ENCODE results near the gene CEACAM18.
"Not testable (repeated sequence)": the region's sequence is repeated elsewhere in the genome, so short reads cannot be mapped to it uniquely, and the experiment has no call there.

Gene CEACAM18

DNA sequence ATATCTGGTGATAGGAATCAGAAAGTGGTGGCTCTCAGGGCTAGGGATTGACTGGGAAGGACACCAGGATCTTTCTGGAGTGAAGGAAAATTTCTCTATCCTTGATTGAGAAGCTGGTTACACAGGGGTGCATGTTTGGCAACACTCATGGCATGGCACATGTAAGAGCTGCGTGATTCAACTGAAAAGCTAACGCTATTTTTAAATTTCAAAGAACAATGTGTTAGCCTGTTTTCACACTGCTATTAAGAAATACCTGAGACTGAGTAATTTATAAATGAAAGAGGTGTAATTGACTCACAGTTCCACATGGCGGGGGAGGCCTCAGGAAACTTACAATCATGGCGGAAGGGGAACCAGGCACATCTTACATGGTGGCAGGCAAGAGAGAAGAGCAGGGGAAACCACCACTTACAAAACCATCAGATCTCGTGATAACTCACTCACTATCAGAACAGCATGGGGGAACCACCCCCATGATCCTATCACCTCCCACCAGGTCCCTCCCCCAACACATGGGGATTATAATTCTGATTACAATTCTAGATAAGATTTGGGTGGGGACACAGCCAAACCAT, 27.5 kb upstream of the CEACAM18 start:
- Mint-ChIP-seq H3K27me3 (peaks cover 26 to 68% of the 10 kb centered on the region in 2 donors), H3K36me3 (ENCODE audit: insufficient read depth) (no peaks in the 10 kb centered on the region), H3K4me1 (ENCODE audit: low read depth in 2 of 2) (peaks cover 11 to 12% of the 10 kb centered on the region in 2 donors), H3K27ac (no peak overlapping the region), H3K9me3 (peaks cover 5 to 8% of the 10 kb centered on the region in 2 donors), H3K4me3 (no peak overlapping the region)
- ATAC-seq (replicated peaks) = no peak
- DNase-seq = no peak

DNA sequence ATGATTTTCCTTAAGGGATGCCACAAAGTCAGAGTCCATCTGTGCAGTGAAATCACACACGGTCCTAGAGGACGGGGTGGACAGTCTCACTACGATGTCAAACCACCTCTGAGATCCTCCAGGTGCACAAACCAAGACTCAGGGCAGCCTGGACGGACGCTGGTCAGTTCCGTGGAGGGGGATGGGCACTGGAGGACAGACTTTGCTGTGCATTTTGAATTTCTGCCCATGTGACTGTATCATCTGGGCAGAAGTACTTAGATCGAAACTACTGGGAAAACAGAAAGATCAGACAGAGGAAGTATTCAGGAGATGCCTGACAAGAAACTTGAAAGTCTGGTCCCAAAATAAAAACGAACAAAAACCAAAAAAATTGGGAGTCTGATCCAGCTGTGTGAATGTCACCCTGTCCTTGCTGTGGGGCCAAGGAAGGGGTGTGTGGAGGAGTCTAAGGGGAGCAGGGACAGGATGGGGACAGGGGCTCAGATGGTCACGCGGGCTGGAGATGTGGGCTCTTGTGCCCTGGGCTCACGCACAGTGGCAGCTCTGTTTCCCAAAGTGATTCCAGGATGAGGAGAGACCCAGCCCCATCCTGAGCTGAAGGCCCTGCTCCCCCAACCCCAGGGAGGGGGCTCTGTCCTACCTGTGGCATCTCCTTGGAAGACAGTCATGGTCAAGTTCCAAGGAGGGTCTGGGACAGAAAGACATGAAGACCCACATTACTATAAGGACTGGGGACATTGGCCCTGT, 21.6 kb upstream of the CEACAM18 start:
- Mint-ChIP-seq H3K4me3 (no peak overlapping the region), H3K27ac (peak overlapping the region in 1 of 2 donors; percentile 75), H3K4me1 (ENCODE audit: low read depth in 2 of 2) (peaks cover 3 to 5% of the 10 kb centered on the region in 2 donors), H3K27me3 (peaks cover 62 to 94% of the 10 kb centered on the region in 2 donors), H3K9me3 (no peaks in the 10 kb centered on the region), H3K36me3 (ENCODE audit: insufficient read depth) (peaks cover 3% of the 10 kb centered on the region)
- ATAC-seq (replicated peaks) (no peak), DNase-seq (no peak)

DNA sequence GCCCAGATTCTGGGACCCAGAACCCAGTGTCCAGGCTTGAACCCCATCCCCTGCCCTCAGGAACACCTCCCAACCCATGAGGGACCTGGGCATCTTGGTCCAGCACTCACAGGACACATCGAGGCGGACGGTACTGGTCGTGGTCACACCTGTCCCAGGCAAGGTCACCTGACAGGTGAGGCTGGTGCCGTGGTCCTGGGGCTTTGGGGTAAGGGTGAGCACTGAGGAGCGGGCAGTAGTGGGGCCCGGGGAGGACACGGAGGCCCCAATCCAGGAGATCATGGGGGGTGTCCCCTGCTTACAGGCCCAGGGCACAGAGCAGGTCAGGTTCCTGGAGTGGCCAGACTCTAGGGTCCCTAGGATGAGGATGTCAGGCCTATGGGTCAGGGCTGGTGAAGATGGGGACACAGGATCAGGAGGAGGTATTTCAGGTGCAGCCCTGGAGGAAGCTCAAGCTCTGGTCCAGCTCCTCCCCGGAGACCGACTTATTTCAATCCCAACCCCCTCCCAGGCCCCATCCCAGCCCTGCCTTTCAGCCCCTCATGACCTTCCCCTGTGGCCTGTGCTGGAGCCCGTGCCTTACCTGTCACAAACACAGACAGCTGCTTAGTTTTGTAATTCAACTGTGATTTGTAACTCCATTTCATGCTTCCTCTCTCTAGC, 20.9 kb upstream of the CEACAM18 start:
- Mint-ChIP-seq H3K9me3 (no peaks in the 10 kb centered on the region), H3K4me3 (no peak overlapping the region), H3K4me1 (ENCODE audit: low read depth in 2 of 2) (peaks cover 3 to 5% of the 10 kb centered on the region in 2 donors), H3K36me3 (ENCODE audit: insufficient read depth) (peaks cover 3% of the 10 kb centered on the region), H3K27me3 (peaks cover 63 to 94% of the 10 kb centered on the region in 2 donors), H3K27ac (no peak overlapping the region)
- DNase-seq = no peak
- no peak for ATAC-seq (replicated peaks)

DNA sequence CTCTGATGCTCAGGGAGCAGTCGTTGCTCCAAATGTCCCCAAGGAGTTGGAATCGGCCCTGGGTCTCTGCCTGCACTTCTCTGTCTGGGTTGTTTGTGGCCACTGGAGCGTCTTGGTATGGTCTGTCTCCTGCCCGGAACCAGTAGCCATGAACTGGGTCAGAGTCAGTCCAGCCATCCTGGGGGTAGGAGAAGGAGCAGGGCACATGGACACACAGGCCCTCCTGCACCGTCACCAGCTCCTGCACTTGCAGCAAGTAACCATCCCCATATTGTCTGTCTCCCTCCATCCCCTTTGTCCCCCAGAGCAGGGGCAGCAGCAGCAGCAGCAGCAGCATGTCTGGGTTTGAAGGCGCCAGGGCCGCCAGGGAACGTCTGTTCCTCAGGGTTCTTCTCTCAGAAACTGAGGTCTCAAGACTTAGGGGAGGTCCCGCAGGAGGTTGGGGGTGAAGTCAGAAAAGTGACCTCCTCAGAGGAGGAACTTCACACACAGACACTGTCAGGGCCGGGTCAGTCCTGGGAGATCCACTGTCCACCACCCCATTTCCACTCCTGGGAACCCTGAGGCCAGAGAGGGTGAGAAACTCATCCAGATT, 20.2 kb upstream of the CEACAM18 start, which contains the start of gene SIGLEC8:
Gene SIGLEC8 (minus strand): TSS at position 404 of the 595 bp plus-strand sequence. CDS start 67 bp downstream, at position 337.
- H3K4me3 Mint-ChIP-seq = no peak within 1 kb of the TSS
- DNase-seq (no peak), ATAC-seq (replicated peaks) (no peak)
- peaks cover 3% of the 10 kb centered on the region for H3K36me3 Mint-ChIP-seq (ENCODE audit: insufficient read depth)
- no peak within 1 kb of the TSS for H3K27ac Mint-ChIP-seq
- no peaks in the 10 kb centered on the region for H3K9me3 Mint-ChIP-seq
- peaks cover 5 to 8% of the 10 kb centered on the region in 2 donors for H3K4me1 Mint-ChIP-seq (ENCODE audit: low read depth in 2 of 2)
- H3K27me3 Mint-ChIP-seq = peaks cover 70 to 97% of the 10 kb centered on the region in 2 donors

DNA sequence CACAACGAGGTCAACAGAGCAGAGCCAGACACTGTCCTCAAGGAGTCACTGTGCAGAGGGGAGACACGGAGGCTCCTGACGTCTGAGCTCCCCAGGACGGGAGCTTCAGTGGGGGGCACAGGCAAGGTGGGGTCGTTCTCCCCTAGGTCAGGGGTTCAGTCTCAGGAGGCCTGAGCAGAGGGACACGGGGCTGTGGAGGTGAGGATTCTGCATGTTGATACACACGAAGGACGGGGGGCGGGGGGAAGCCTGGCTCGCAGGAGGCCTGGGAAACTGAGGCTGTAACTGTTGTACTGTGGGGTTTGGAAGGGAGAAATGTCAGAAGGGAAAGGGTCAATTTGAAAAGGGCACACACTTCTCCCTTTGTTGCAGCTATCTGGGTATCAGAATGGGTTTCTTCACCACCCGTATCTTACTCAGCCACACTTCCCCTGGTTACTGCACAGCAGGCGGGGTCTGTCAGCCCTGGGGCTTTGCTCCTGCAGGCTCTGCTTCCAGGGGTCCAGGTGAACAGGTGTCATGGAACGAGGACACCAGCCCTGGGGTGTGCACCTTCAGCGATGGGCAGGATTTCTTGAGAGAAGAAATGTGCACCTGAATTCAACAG, 19.3 kb upstream of the CEACAM18 start:
- H3K27ac Mint-ChIP-seq = no peak overlapping the region
- peaks cover 66 to 97% of the 10 kb centered on the region in 2 donors for H3K27me3 Mint-ChIP-seq
- no peaks in the 10 kb centered on the region for H3K9me3 Mint-ChIP-seq
- DNase-seq (no peak), ATAC-seq (replicated peaks) (no peak)
- H3K36me3 Mint-ChIP-seq (ENCODE audit: insufficient read depth) = peaks cover 3% of the 10 kb centered on the region
- H3K4me3 Mint-ChIP-seq = no peak overlapping the region
- H3K4me1 Mint-ChIP-seq (ENCODE audit: low read depth in 2 of 2) = peaks cover 5 to 13% of the 10 kb centered on the region in 2 donors

DNA sequence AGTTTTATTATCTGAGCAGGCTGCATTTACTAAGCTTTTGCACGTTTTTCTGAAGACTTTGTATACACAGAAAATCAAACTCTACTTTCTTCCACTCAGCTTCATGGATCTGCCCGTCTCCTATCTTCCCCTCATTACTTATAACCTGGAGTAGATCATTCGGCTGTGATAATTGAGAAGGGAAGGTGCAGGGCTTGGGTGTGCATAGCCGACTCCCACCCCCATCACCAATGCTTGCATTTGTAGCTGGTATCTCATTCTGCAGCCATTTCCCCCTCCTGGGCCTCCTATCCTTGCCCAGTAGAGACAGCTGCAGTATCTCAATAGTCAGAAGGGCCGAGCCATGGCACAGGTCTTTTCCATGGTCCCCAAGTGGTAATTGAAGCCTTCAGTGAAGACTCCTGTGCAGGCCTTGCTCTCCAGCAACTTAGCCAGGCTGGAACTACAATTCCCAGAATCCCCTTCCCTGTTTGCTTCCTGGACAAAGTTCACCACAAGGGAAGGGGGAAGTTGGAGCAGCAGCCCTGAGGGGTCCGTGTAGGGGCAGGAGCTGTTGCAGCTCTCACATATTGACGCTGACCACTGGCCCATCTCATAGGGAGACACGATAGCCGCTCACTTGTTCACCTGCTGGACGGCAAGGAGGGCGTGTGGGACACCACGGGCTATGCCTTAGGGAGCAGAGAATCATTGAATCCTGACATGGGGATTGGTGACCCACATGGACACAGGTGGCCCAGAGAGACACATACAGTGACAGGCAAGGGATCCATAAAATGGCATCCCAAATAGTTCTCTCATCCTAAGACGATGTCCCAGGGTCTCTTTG, 18.0 kb upstream of the CEACAM18 start:
- Mint-ChIP-seq H3K9me3 (no peaks in the 10 kb centered on the region), H3K36me3 (ENCODE audit: insufficient read depth) (peaks cover 3% of the 10 kb centered on the region), H3K27ac (no peak overlapping the region), H3K4me3 (no peak overlapping the region), H3K27me3 (peaks cover 69 to 96% of the 10 kb centered on the region in 2 donors), H3K4me1 (ENCODE audit: low read depth in 2 of 2) (peaks cover 5 to 13% of the 10 kb centered on the region in 2 donors)
- DNase-seq (no peak), ATAC-seq (replicated peaks) (no peak)

DNA sequence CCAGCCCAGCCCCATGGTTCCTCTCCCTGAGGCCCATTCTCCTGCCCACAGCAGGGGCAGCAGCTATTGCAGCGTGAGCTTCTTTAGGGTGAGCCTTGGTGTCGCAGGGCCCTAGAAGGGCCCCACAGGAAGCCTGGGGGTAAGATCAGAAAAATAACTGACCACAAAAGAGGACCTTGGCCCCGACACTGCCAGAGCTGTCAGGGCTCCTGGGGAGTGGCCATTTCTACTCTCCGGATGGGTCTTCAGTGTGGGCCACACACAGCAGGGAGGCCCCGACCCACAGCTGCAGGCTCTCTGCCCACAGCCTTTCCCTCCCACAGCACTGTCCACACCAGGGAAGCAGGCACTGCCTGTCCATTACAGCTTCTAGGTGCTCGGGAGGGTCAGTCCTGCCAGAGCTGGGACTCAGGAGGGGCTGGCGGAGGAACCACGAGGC, 16.6 kb upstream of the CEACAM18 start:
- H3K4me3 Mint-ChIP-seq = no peak overlapping the region
- H3K27ac Mint-ChIP-seq = no peak overlapping the region

DNA sequence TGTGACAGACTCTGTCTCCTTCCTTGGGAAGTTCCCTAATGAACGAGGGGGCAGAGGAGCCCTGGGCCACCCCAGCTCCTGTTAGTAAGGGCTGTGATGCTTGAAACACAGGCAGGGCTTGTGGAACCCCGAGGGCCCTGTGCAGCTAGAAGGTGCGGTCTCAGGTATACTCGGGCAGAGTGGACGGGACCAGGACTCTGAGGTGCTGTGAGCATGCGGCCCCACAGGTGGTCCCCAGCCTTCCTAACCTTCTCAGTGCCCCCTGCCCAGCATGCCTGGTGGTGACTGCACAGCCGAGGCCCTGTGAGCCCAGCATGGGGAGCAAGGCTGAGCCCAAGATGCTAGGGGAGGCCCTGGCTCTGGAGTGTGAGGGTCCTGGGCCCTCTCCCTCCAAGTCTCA, 16.1 kb upstream of the CEACAM18 start:
- H3K9me3 Mint-ChIP-seq = no peaks in the 10 kb centered on the region
- peaks cover 5 to 10% of the 10 kb centered on the region in 2 donors for H3K4me1 Mint-ChIP-seq (ENCODE audit: low read depth in 2 of 2)
- no peak overlapping the region for H3K27ac Mint-ChIP-seq
- no peaks in the 10 kb centered on the region for H3K36me3 Mint-ChIP-seq (ENCODE audit: insufficient read depth)
- H3K4me3 Mint-ChIP-seq = no peak overlapping the region
- DNase-seq (no peak), ATAC-seq (replicated peaks) (no peak)
- peaks cover 69 to 94% of the 10 kb centered on the region in 2 donors for H3K27me3 Mint-ChIP-seq

More for the DNA sequence above, 16.6 kb upstream of the CEACAM18 start:
- Mint-ChIP-seq H3K27me3 (peaks cover 70 to 94% of the 10 kb centered on the region in 2 donors), H3K4me1 (ENCODE audit: low read depth in 2 of 2) (peaks cover 5 to 10% of the 10 kb centered on the region in 2 donors), H3K9me3 (no peaks in the 10 kb centered on the region), H3K36me3 (ENCODE audit: insufficient read depth) (no peaks in the 10 kb centered on the region)
- DNase-seq = no peak
- peak; percentile 17 for ATAC-seq (replicated peaks)

DNA sequence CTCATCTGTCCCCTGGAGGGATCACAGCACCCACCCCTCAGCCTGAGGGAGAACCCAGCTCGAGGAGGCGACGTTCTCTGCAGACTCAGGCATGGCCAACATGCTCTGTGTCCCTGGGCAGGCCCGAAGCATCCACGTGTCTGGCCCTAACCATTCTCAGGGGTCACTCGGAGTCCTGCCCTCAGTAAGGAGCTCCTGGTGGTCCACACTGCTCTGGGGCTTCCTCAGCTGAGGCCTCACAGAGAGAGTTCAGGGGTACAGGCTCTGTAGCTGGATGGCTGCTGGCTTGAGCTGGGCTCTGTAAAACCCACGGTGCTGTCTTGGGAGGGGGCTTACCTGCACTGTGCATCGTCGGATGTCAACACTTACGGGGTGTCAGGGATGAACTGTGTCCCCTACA, 15.7 kb upstream of the CEACAM18 start:
- Mint-ChIP-seq H3K9me3 (no peaks in the 10 kb centered on the region), H3K4me3 (peak overlapping the region in 1 of 2 donors; percentile 37), H3K36me3 (ENCODE audit: insufficient read depth) (no peaks in the 10 kb centered on the region), H3K4me1 (ENCODE audit: low read depth in 2 of 2) (peaks cover 5 to 10% of the 10 kb centered on the region in 2 donors), H3K27me3 (peaks cover 68 to 93% of the 10 kb centered on the region in 2 donors), H3K27ac (no peak overlapping the region)
- DNase-seq (no peak), ATAC-seq (replicated peaks) (no peak)

DNA sequence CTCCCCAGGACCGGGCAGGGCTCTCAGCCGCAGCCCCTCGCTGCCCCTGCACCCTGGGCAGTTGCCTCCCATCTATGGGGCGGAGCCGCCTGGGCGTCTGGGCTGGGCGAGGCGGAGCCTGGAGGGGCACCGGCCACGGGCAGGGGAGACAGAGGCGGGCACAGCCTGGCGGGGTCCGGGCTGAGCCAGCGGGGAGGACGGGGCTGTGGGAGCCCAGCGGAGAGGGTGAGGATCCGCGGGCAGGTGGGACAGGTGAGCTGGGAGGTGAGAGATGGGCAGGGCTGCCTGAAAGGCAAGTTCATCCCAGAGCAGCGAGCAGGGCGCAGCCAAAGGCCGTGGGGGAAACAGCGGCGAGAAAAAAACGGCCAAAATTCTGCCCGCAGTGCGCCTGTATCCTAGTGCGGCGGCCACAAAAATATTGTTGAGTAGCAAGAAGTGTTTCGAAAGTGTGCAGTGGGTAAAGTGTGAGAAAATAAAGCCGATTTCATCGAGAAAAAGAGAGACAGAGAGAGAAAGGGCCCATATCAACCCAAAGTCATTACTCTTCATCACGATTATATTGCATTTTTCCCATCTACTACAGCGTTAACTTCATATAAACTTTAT, 14.3 kb upstream of the CEACAM18 start:
- Mint-ChIP-seq H3K4me1 (ENCODE audit: low read depth in 2 of 2) (peaks cover 5 to 14% of the 10 kb centered on the region in 2 donors), H3K27me3 (peaks cover 54 to 92% of the 10 kb centered on the region in 2 donors)
- DNase-seq; ATAC-seq (replicated peaks); H3K9me3 Mint-ChIP-seq; H3K4me3 Mint-ChIP-seq; H3K36me3 Mint-ChIP-seq (ENCODE audit: insufficient read depth); H3K27ac Mint-ChIP-seq: not testable (repeated sequence)

DNA sequence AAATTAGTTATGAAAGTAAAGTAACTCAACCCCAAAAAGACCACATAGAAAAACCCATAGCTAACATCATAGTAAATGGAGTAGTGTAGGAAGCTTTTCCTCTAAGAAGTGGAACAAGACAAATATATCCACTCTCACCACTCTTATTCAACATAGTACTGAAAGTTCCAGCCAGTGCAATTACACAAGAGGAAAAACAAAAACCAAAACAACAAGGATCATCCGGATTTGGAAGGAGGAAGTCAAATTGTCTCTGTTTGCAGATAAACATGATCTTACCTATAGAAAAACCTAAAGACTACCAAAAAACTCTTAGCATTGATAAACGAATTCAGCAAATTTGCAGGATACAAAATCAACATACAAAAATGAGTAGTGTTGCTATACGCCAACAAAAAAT, 11.6 kb upstream of the CEACAM18 start:
- peaks cover 42 to 79% of the 10 kb centered on the region in 2 donors for H3K27me3 Mint-ChIP-seq
- DNase-seq (no peak), ATAC-seq (replicated peaks) (no peak)
- no peaks in the 10 kb centered on the region for H3K9me3 Mint-ChIP-seq
- H3K27ac Mint-ChIP-seq = no peak overlapping the region
- H3K4me3 Mint-ChIP-seq = no peak overlapping the region
- no peaks in the 10 kb centered on the region for H3K36me3 Mint-ChIP-seq (ENCODE audit: insufficient read depth)
- H3K4me1 Mint-ChIP-seq (ENCODE audit: low read depth in 2 of 2) = peaks cover 0 to 14% of the 10 kb centered on the region in 2 donors

Data from effector memory CD8-positive, alpha-beta T cell (primary cell).